ENCODE results near the gene SDK2.

DNA sequence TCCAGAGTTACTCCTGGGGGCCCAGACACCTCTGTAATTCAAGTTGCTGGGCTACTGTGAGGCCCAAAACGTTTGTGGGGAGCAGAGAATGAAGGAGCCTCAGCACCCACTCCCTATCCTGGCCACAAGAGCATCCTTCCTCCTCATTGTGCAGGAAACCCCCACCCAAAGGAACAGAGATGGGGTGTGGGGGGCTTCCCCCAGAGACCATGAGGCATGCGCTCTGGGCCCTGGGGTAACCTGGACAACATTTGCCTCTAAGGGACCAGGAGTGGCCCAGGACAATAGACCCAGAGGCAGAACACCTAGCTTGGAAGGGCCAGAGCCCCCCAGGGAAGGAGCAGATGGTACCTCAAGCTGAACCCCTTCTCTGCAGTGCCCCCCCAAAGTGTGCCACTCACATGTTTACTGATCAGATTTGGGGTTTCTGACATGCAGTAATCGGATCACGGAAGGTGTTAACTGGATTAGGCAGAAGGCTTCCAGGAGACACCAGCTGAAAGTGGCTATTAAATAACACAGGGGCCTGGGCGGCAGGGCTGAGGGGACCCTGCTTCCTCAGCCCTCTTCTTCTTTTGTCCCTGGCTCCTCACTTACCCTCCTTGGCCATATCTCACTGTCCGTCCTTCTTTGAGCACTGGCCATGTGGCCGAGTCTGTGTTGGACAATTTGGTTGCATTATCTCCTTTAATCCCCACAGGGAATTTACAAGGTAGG is 50.8 kb downstream of the SDK2 start:
- TF ChIP-seq, protein P1, sequence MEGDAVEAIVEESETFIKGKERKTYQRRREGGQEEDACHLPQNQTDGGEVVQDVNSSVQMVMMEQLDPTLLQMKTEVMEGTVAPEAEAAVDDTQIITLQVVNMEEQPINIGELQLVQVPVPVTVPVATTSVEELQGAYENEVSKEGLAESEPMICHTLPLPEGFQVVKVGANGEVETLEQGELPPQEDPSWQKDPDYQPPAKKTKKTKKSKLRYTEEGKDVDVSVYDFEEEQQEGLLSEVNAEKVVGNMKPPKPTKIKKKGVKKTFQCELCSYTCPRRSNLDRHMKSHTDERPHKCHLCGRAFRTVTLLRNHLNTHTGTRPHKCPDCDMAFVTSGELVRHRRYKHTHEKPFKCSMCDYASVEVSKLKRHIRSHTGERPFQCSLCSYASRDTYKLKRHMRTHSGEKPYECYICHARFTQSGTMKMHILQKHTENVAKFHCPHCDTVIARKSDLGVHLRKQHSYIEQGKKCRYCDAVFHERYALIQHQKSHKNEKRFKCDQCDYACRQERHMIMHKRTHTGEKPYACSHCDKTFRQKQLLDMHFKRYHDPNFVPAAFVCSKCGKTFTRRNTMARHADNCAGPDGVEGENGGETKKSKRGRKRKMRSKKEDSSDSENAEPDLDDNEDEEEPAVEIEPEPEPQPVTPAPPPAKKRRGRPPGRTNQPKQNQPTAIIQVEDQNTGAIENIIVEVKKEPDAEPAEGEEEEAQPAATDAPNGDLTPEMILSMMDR (IDR thresholded peaks at IDR 0.05): no peak
- TF ChIP-seq, protein P2, sequence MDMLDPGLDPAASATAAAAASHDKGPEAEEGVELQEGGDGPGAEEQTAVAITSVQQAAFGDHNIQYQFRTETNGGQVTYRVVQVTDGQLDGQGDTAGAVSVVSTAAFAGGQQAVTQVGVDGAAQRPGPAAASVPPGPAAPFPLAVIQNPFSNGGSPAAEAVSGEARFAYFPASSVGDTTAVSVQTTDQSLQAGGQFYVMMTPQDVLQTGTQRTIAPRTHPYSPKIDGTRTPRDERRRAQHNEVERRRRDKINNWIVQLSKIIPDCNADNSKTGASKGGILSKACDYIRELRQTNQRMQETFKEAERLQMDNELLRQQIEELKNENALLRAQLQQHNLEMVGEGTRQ (IDR thresholded peaks at IDR 0.05; ENCODE audit: borderline replicate concordance, low read depth, low read length): no peak
- TF ChIP-seq RFX5 (IDR thresholded peaks at IDR 0.05; ENCODE audit: low read length) (no peak), POLR2AphosphoS5 (IDR thresholded peaks at IDR 0.05; ENCODE audit: low read depth, low read length) (no peak), MXI1 (IDR thresholded peaks at IDR 0.05; ENCODE audit: low read depth, low read length) (no peak), JUND (IDR thresholded peaks at IDR 0.05) (no peak), SIN3A (IDR thresholded peaks at IDR 0.05; ENCODE audit: borderline replicate concordance, low read depth, low read length) (no peak), FOXJ3 (CRISPR knock-in tag; IDR thresholded peaks at IDR 0.05) (no peak; the same call in 1 of the 2 replicates), TAF1 (IDR thresholded peaks at IDR 0.05; ENCODE audit: borderline replicate concordance, low read depth, low read length) (no peak), RAD21 (IDR thresholded peaks at IDR 0.05; ENCODE audit: low read length) (no peak), NRF1 (IDR thresholded peaks at IDR 0.05; ENCODE audit: low read depth, low read length) (no peak), GABPA (IDR thresholded peaks at IDR 0.05; ENCODE audit: low read depth) (no peak)
- TF ChIP-seq, protein P3, sequence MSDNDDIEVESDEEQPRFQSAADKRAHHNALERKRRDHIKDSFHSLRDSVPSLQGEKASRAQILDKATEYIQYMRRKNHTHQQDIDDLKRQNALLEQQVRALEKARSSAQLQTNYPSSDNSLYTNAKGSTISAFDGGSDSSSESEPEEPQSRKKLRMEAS (IDR thresholded peaks at IDR 0.05; ENCODE audit: low read depth): no peak
- TF ChIP-seq, protein P4, sequence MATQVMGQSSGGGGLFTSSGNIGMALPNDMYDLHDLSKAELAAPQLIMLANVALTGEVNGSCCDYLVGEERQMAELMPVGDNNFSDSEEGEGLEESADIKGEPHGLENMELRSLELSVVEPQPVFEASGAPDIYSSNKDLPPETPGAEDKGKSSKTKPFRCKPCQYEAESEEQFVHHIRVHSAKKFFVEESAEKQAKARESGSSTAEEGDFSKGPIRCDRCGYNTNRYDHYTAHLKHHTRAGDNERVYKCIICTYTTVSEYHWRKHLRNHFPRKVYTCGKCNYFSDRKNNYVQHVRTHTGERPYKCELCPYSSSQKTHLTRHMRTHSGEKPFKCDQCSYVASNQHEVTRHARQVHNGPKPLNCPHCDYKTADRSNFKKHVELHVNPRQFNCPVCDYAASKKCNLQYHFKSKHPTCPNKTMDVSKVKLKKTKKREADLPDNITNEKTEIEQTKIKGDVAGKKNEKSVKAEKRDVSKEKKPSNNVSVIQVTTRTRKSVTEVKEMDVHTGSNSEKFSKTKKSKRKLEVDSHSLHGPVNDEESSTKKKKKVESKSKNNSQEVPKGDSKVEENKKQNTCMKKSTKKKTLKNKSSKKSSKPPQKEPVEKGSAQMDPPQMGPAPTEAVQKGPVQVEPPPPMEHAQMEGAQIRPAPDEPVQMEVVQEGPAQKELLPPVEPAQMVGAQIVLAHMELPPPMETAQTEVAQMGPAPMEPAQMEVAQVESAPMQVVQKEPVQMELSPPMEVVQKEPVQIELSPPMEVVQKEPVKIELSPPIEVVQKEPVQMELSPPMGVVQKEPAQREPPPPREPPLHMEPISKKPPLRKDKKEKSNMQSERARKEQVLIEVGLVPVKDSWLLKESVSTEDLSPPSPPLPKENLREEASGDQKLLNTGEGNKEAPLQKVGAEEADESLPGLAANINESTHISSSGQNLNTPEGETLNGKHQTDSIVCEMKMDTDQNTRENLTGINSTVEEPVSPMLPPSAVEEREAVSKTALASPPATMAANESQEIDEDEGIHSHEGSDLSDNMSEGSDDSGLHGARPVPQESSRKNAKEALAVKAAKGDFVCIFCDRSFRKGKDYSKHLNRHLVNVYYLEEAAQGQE (IDR thresholded peaks at IDR 0.05; ENCODE audit: low read depth, low read length): no peak
